Measurements from ENCODE around the gene CDC6. TPM values are rescaled to one million over a fixed set of nuclear protein-coding genes. Genes with fewer than 3 reads are reported as not detected.

Gene CDC6
- total RNA-seq, 1 donor from 2014 or later = 0.55 TPM

DNA sequence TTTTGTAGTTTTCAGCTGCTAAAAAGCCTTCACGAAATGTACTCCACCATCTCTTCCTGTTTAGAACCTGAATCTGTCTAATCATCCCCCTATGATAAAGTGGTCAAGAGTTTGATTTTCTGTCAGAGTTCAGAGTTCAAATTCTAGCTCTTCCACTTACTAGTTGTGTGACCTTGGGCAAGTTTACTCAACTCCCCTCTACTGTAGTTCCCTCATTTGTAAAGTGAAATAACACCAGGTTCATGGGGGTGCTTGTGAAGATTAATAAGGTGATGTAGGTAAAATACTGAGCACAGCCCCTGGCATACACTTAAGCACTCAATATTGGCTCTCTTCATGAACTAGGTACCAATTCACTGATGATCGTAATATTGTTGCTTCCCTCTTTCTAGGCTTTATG is 1.2 kb upstream of the CDC6 start:
- Histone ChIP-seq H3K4me1 (peaks cover 49% of the 10 kb centered on the region), H3K36me3 (peaks cover 13% of the 10 kb centered on the region), H3K27me3 (ENCODE audit: low read depth) (no peaks in the 10 kb centered on the region), H3K4me3 (no peak overlapping the region), H3K27ac (replicated peaks) (no peak overlapping the region), H3K9me3 (replicated peaks) (no peaks in the 10 kb centered on the region)
- intact Hi-C loops (cut with micrococcal nuclease) = no loop called here
- TF ChIP-seq, protein P1, sequence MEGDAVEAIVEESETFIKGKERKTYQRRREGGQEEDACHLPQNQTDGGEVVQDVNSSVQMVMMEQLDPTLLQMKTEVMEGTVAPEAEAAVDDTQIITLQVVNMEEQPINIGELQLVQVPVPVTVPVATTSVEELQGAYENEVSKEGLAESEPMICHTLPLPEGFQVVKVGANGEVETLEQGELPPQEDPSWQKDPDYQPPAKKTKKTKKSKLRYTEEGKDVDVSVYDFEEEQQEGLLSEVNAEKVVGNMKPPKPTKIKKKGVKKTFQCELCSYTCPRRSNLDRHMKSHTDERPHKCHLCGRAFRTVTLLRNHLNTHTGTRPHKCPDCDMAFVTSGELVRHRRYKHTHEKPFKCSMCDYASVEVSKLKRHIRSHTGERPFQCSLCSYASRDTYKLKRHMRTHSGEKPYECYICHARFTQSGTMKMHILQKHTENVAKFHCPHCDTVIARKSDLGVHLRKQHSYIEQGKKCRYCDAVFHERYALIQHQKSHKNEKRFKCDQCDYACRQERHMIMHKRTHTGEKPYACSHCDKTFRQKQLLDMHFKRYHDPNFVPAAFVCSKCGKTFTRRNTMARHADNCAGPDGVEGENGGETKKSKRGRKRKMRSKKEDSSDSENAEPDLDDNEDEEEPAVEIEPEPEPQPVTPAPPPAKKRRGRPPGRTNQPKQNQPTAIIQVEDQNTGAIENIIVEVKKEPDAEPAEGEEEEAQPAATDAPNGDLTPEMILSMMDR (IDR thresholded peaks at IDR 0.05; ENCODE audit: borderline replicate concordance) = no peak
- no peak for DNase-seq

DNA sequence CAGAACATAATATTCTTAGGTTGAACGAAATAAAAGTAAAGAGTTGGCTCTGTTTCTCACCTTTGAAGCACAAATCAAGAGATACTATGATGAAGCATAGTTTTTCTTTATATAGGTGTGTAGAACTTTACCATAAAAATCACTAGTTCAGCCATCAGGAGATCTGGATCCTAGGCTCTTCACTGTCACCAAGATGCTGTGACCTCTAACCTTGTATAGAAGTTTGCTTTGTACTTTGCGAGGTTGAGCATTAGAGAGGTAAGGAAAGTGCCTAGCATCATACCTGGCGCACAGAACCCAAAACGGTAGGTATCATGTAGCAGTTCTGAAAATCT is 553 bp upstream of the CDC6 start:
- Histone ChIP-seq H3K36me3 (peaks cover 7% of the 10 kb centered on the region), H3K4me3 (peak overlapping the region; percentile 65), H3K27me3 (ENCODE audit: low read depth) (no peaks in the 10 kb centered on the region), H3K27ac (replicated peaks) (peak overlapping the region; percentile 62), H3K4me1 (peaks cover 53% of the 10 kb centered on the region), H3K9me3 (replicated peaks) (no peaks in the 10 kb centered on the region)
- TF ChIP-seq, protein P1 (IDR thresholded peaks at IDR 0.05; ENCODE audit: borderline replicate concordance) = no peak
- intact Hi-C loops (cut with micrococcal nuclease) = no loop called here
- no peak for DNase-seq

DNA sequence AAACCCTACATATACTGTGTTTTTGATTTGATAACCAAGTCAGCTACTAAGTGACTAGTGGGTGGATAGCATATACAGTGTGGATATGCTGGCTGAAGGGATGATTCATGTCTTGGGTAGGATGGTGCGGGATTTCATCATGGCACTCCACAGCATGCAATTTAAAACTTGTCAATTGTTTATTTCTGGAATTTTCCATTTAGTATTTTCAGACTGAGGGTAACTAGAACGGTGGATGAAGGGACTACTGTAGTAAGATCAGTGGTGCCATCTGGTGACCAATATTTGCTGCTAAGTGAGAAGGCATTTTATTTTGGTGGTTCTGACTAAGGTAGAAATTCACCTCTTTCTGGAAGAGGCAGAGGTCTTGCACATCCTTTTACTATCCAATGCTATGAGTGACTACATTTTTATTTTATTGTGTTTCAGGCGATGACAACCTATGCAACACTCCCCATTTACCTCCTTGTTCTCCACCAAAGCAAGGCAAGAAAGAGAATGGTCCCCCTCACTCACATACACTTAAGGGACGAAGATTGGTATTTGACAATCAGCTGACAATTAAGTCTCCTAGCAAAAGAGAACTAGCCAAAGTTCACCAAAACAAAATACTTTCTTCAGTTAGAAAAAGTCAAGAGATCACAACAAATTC is 3.1 kb downstream of the CDC6 start:
- Histone ChIP-seq H3K27ac (replicated peaks) (peak overlapping the region; percentile 23), H3K27me3 (ENCODE audit: low read depth) (no peaks in the 10 kb centered on the region), H3K9me3 (replicated peaks) (no peaks in the 10 kb centered on the region), H3K36me3 (no peaks in the 10 kb centered on the region), H3K4me1 (peaks cover 50% of the 10 kb centered on the region), H3K4me3 (no peak overlapping the region)
- no peak for DNase-seq
- TF ChIP-seq, protein P1 (IDR thresholded peaks at IDR 0.05; ENCODE audit: borderline replicate concordance) = peak; percentile 70
- intact Hi-C loops (cut with micrococcal nuclease) = loop anchor here (10.0 kb wide), 1 partner anchor 86 kb away; no protein-coding TSS in a partner anchor

DNA sequence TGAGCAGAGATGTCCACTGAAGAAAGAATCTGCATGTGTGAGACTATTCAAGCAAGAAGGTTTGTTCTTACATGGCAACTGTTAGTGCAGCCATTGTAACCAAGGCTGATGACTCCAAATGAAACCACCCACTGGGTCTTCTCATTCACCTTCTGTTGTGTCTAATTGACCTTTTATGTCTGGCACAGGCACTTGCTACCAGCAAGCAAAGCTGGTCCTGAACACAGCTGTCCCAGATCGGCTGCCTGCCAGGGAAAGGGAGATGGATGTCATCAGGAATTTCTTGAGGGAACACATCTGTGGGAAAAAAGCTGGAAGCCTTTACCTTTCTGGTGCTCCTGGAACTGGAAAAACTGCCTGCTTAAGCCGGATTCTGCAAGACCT is 3.6 kb downstream of the CDC6 start:
- DNase-seq = peak; percentile 51
- H3K36me3 ChIP-seq = no peaks in the 10 kb centered on the region
- peaks cover 55% of the 10 kb centered on the region for H3K4me1 ChIP-seq
- no peaks in the 10 kb centered on the region for H3K9me3 ChIP-seq (replicated peaks)
- H3K27me3 ChIP-seq (ENCODE audit: low read depth) = no peaks in the 10 kb centered on the region
- intact Hi-C loops (cut with micrococcal nuclease) = loop anchor here (10.0 kb wide), 1 partner anchor 86 kb away; no protein-coding TSS in a partner anchor
- H3K4me3 ChIP-seq = no peak overlapping the region
- peak overlapping the region; percentile 23 for H3K27ac ChIP-seq (replicated peaks)
- TF ChIP-seq, protein P1 (IDR thresholded peaks at IDR 0.05; ENCODE audit: borderline replicate concordance) = no peak

DNA sequence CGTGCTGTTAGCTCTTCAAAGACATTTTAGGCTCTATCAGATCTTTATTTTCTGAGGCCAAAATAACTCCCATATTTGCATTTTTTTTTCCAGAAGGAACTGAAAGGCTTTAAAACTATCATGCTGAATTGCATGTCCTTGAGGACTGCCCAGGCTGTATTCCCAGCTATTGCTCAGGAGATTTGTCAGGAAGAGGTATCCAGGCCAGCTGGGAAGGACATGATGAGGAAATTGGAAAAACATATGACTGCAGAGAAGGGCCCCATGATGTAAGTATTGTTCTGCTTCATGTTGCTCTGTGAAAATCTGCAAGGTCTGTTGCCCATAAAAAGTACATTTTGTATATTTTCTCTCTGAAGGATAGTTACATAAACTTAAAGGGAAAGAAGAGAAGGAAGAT is 5.7 kb downstream of the CDC6 start:
- DNase-seq = no peak
- Histone ChIP-seq H3K4me3 (peak overlapping the region; percentile 9), H3K36me3 (no peaks in the 10 kb centered on the region), H3K27ac (replicated peaks) (peak overlapping the region; percentile 86), H3K9me3 (replicated peaks) (no peaks in the 10 kb centered on the region), H3K4me1 (peaks cover 54% of the 10 kb centered on the region), H3K27me3 (ENCODE audit: low read depth) (no peaks in the 10 kb centered on the region)
- TF ChIP-seq, protein P1 (IDR thresholded peaks at IDR 0.05; ENCODE audit: borderline replicate concordance) = no peak
- intact Hi-C loops (cut with micrococcal nuclease) = loop anchor here (10.0 kb wide), 1 partner anchor 89 kb away; no protein-coding TSS in a partner anchor

Data from left ventricle myocardium inferior (tissue), 1 donor.